ENCODE results near the gene SHROOM2.

- TF ChIP-seq CTCF (conservative IDR thresholded peaks at IDR 0.05 in 1 of 2, IDR thresholded peaks at IDR 0.05 in 1 of 2; ENCODE audit: low read depth in 1 of 2, low read length in 2 of 2) (no peak), EZH2 (IDR thresholded peaks at IDR 0.05; ENCODE audit: low read length, missing control alignments) (no peak)
These were observed 109.1 kb downstream of the SHROOM2 start for GRCh38 chrX:9895225-9895912.
